DOHH2 (cell line): Measurements from ENCODE around the gene VPS35.

Experiments used
- H3F3A ChIP-seq: fragments of 200-600 bp; sonication (generic), shearing (Covaris generic); 2 replicates; pipeline ENCODE4 v1.6.0; 2016; ENCODE audit warnings: antibody characterized with exemption, mild to moderate bottlenecking; ENCODE audit not compliant: control insufficient read depth, insufficient read depth
- H3K27ac ChIP-seq: fragments of 200-600 bp; sonication (generic); 2 replicates; pipeline ENCODE4 v1.5.1; 2014; ENCODE audit warnings: low read depth, mild to moderate bottlenecking, low read length, moderate library complexity
- H3K27me3 ChIP-seq: fragments of 200-600 bp; sonication (generic); 2 replicates; pipeline ENCODE4 v1.6.1; 2014; ENCODE audit warnings: mild to moderate bottlenecking, low read length, mixed read lengths; ENCODE audit not compliant: control insufficient read depth
- H3K36me3 ChIP-seq: fragments of 200-600 bp; sonication (generic); 2 replicates; pipeline ENCODE4 v1.6.1; 2014; ENCODE audit warnings: mild to moderate bottlenecking, low read length, moderate library complexity, mixed read lengths; ENCODE audit not compliant: control insufficient read depth
- H3K4me1 ChIP-seq: fragments of 200-600 bp; sonication (generic); 2 replicates; pipeline ENCODE4 v1.6.1; 2014; ENCODE audit warnings: mild to moderate bottlenecking, low read length, mixed read lengths; ENCODE audit not compliant: control insufficient read depth
- H3K4me2 ChIP-seq: fragments of 200-600 bp; sonication (generic); 2 replicates; pipeline ENCODE4 v1.6.0; 2014; ENCODE audit warnings: mild to moderate bottlenecking, low read length, moderate library complexity
- H3K4me3 ChIP-seq: fragments of 200-600 bp; sonication (generic); 2 replicates; pipeline ENCODE4 v1.5.1; 2014; ENCODE audit warnings: mild to moderate bottlenecking, low read length, mixed read lengths
- H3K79me2 ChIP-seq: fragments of 200-600 bp; sonication (generic); 2 replicates; pipeline ENCODE4 v1.6.1; 2014; ENCODE audit warnings: mild to moderate bottlenecking, low read length, mixed read lengths; ENCODE audit not compliant: control insufficient read depth
- H3K9me2 ChIP-seq: fragments of 200-600 bp; sonication (generic); replicated peaks from 2 replicates; pipeline ENCODE4 v1.6.1; 2014; ENCODE audit warnings: mild to moderate bottlenecking, low read length, mixed read lengths; ENCODE audit not compliant: control insufficient read depth
- H3K9me3 ChIP-seq: fragments of 200-600 bp; sonication (generic); 2 replicates; pipeline ENCODE4 v1.6.1; 2014; ENCODE audit warnings: antibody characterized with exemption, low read length, mixed read lengths; ENCODE audit not compliant: control insufficient read depth, insufficient read depth
- H4K20me1 ChIP-seq: fragments of 200-600 bp; sonication (generic); 2 replicates; pipeline ENCODE4 v1.6.0; 2014; ENCODE audit warnings: low read depth, mild to moderate bottlenecking, antibody characterized with exemption, low read length, moderate library complexity; ENCODE audit not compliant: control insufficient read depth, insufficient read depth
- EZH2phosphoT487 ChIP-seq: fragments of 200-600 bp; sonication (generic); IDR thresholded peaks from 2 replicates; pipeline ENCODE4 v1.6.1; 2017; ENCODE audit warnings: borderline replicate concordance, mild to moderate bottlenecking, antibody characterized with exemption, low read length, moderate library complexity, mixed read lengths
- TF ChIP-seq, protein P1 (sequence below): fragments of 200-600 bp; sonication (generic); IDR thresholded peaks from one replicate; pipeline ENCODE4 v1.5.1; 2014; ENCODE audit warnings: antibody characterized with exemption, mild to moderate bottlenecking, low read depth, low read length; ENCODE audit not compliant: poor library complexity, severe bottlenecking

Gene VPS35

DNA sequence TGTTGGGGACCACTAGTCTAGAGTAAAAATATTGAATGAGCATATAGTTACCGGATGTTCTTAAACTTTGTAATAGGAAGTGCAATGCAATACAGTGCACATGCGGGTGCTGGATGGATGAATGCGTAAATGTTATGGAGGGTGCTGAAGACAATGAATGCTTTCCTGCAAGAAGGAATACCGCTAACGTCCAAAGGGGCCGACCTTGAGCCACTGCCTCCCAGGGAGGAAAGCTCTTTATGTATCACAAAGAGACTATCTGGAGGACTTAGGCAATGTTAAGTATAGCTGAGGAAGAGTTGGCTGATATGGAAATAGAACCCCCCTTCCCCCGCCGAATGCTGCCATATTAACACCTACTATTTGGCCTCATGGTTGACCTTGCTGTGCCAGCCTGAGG, 40.3 kb downstream of the VPS35 start:
- Histone ChIP-seq H3K36me3 (no peaks in the 10 kb centered on the region), H3K4me1 (no peaks in the 10 kb centered on the region), H3K9me3 (no peaks in the 10 kb centered on the region), H3K4me2 (no peak overlapping the region), H4K20me1 (no peaks in the 10 kb centered on the region), H3K79me2 (no peaks in the 10 kb centered on the region), H3K4me3 (no peak overlapping the region), H3K9me2 (no peaks in the 10 kb centered on the region), H3K27me3 (no peaks in the 10 kb centered on the region), H3F3A (no peaks in the 10 kb centered on the region), H3K27ac (no peak overlapping the region)
- no peak for TF ChIP-seq EZH2phosphoT487
- TF ChIP-seq, protein P1, sequence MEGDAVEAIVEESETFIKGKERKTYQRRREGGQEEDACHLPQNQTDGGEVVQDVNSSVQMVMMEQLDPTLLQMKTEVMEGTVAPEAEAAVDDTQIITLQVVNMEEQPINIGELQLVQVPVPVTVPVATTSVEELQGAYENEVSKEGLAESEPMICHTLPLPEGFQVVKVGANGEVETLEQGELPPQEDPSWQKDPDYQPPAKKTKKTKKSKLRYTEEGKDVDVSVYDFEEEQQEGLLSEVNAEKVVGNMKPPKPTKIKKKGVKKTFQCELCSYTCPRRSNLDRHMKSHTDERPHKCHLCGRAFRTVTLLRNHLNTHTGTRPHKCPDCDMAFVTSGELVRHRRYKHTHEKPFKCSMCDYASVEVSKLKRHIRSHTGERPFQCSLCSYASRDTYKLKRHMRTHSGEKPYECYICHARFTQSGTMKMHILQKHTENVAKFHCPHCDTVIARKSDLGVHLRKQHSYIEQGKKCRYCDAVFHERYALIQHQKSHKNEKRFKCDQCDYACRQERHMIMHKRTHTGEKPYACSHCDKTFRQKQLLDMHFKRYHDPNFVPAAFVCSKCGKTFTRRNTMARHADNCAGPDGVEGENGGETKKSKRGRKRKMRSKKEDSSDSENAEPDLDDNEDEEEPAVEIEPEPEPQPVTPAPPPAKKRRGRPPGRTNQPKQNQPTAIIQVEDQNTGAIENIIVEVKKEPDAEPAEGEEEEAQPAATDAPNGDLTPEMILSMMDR = no peak

DNA sequence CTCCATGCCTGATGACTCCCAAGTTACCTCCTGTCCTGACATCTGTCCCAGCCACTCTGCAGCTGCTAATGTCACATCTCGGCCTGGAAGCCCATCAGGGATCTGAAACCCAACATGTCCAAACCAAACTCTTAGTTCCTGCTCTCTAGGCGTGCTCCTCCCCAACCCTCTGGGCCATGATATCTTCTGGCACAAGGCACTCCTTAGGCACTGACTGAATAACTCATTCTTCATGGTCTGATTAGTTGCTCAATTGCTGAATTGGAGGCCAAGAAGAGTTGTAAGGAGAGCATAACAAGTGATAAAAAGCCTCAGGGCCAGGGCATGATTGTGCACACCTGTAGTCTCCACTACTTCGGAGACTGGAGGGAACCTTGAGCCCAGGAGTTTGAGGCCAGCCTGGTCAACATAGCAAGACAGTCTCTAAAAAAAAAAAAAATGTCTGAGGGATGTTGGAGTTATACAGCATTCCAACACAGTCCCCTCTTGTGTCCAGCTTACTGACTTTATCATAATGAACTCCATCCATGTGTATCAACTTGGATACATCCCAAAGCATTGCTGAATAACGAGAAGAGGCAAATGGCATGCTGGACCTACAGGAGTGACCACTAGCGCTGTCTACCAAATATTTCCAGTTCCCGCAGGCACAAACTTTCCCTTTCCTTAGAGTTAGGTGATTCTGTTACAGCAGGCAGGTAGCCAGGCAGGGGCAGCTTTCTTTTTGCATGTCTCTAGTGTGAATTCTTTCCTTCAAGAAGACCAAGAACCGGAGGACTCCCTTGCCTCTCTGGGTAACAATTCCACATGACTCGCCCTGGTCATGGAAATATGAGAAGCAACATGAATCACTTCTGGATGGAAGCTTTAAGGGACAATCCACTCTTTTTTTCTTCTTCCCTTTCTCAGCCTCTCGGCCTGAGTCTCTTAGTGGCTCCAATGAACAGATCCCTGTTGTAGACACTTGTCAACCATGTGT, 49.7 kb downstream of the VPS35 start:
- 0 out of 2 replicates have a peak, but pooled peaks cover 7% of the 10 kb centered on the region for H3K27me3 ChIP-seq
- H4K20me1 ChIP-seq = no peaks in the 10 kb centered on the region
- H3K36me3 ChIP-seq = no peaks in the 10 kb centered on the region
- H3K27ac ChIP-seq = no peak overlapping the region
- no peak overlapping the region for H3K4me2 ChIP-seq
- H3K9me2 ChIP-seq = no peaks in the 10 kb centered on the region
- no peaks in the 10 kb centered on the region for H3K9me3 ChIP-seq
- no peaks in the 10 kb centered on the region for H3F3A ChIP-seq
- H3K4me3 ChIP-seq = no peak overlapping the region
- TF ChIP-seq, protein P1 = no peak
- no peak for TF ChIP-seq EZH2phosphoT487
- no peaks in the 10 kb centered on the region for H3K79me2 ChIP-seq
- no peaks in the 10 kb centered on the region for H3K4me1 ChIP-seq

DNA sequence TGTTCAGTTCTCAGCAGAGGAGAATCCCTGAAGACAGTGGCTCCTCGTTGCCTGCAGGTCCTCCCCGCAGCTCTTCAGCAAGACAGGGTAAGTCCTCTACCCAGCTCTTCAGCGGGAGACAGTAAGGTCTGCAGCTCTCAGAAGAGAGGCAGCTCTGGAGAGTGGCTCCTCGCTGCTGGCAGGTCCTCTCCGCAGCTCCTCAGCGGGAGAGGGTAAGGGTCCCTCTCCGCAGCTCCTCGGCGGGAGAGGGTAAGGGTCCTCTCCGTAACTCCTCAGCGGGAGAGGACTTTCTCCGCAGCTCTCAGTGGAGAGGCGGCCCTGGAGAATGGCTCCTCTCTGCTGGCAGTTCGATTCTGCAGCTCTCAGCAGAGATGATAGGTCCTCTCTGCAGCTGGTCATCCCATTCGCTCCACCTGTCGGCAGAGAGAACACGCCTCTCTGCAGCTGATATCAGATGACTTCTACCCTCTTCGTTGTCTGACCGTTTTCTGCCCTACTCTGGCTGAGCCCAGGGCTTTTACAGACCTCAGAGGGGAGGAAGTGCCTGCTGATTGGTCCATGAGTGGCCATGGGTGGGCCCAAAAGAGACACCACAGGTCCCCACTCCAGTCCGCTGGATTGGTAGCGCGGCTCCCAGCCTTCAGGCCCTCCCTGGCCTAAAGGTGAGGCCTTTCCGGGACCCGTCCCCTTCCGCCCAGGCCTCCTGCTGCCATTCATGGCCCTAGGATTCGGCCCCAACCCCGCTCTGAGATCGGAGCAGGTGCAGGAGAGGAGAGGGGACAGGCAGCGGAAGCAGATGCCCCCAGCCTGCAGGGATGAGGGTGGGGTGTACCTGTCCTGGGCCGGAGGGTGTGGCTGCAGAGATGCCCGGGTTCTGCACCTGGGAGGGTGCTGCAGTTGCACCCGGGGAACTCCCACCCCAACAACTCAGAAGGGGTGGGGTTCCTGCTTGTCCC, 55.9 kb downstream of the VPS35 start:
- Histone ChIP-seq H3K4me1 (peaks cover 10% of the 10 kb centered on the region), H3K27ac (no peak overlapping the region), H3K9me3 (no peaks in the 10 kb centered on the region), H3F3A (no peaks in the 10 kb centered on the region), H3K36me3 (no peaks in the 10 kb centered on the region), H3K4me2 (no peak overlapping the region), H4K20me1 (no peaks in the 10 kb centered on the region), H3K9me2 (no peaks in the 10 kb centered on the region), H3K27me3 (0 out of 2 replicates have a peak, but pooled peaks cover 7% of the 10 kb centered on the region), H3K79me2 (no peaks in the 10 kb centered on the region), H3K4me3 (no peak overlapping the region)
- TF ChIP-seq, protein P1 = no peak
- no peak for TF ChIP-seq EZH2phosphoT487
